Body of pancreas (tissue), 4 donors: Measurements from ENCODE around the gene SMARCA2.

Source experiments
- POLR2A ChIP-seq, 3 donors: fragments of 450-650 bp; IDR thresholded peaks; one replicate each; pipeline ENCODE4 v1.6.1; 2016; ENCODE audit warnings: antibody characterized with exemption in 3 of 3, mild to moderate bottlenecking in 2 of 3
- TF ChIP-seq, protein P1 (sequence below), 7 experiments: fragments of 450-650 bp in 4 of 7; fragments of 200-600 bp in 3 of 7; sonication (generic) in 3 of 7; IDR thresholded peaks; one replicate each; pipeline ENCODE4 v1.5.1; 2016 to 2019; ENCODE audit warnings: antibody characterized with exemption in 7 of 7

DNA sequence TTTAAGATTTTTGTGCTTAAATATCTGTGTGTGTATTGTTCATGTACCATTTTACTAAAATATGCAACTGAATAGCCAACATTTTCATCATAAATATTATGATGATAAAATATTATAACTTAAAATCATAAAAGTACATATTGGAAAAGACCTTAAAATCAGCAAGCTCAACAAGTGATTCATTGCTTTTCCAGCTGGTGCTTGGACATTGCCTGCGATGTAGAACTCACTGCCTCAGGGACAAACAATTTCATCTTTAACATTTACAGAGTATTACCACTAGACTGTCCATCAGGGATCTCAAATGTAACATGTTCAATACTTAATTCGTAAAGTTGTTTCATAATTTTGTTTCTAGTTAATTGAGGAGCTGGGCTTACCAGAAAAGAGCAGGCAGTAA is 17.5 kb upstream of the SMARCA2 start:
- TF ChIP-seq, protein P1, sequence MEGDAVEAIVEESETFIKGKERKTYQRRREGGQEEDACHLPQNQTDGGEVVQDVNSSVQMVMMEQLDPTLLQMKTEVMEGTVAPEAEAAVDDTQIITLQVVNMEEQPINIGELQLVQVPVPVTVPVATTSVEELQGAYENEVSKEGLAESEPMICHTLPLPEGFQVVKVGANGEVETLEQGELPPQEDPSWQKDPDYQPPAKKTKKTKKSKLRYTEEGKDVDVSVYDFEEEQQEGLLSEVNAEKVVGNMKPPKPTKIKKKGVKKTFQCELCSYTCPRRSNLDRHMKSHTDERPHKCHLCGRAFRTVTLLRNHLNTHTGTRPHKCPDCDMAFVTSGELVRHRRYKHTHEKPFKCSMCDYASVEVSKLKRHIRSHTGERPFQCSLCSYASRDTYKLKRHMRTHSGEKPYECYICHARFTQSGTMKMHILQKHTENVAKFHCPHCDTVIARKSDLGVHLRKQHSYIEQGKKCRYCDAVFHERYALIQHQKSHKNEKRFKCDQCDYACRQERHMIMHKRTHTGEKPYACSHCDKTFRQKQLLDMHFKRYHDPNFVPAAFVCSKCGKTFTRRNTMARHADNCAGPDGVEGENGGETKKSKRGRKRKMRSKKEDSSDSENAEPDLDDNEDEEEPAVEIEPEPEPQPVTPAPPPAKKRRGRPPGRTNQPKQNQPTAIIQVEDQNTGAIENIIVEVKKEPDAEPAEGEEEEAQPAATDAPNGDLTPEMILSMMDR (IDR thresholded peaks at IDR 0.05), result no peak
- TF ChIP-seq POLR2A (IDR thresholded peaks at IDR 0.05), result no peak
